Measurements from ENCODE around the gene CD8B2.
"Not testable (repeated sequence)": the region's sequence is repeated elsewhere in the genome, so short reads cannot be mapped to it uniquely, and the experiment has no call there.

Gene CD8B2

GRCh38 chr2:106513391-106513790 is 26.2 kb downstream of the CD8B2 start:
- ATAC-seq = not testable (repeated sequence)

DNA sequence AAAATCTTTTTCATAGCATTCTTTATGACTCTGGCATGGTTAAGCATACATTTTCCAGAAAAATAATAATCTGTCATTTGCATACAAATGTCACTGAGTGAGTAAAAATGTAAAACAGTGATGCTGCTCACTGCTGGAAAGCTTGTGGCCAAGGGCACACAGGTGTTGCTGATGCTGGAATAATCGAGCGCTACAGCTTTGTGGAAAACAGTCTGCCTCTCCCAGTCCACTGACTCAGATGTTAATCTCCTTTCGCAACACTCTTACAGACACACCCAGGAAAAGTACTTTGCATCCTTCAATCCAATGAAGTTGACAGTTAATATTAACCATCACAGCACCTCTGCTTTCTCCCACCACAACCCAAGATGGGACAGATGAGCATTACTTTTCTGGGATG is 27.7 kb downstream of the CD8B2 start:
- ATAC-seq = not testable (repeated sequence)

DNA sequence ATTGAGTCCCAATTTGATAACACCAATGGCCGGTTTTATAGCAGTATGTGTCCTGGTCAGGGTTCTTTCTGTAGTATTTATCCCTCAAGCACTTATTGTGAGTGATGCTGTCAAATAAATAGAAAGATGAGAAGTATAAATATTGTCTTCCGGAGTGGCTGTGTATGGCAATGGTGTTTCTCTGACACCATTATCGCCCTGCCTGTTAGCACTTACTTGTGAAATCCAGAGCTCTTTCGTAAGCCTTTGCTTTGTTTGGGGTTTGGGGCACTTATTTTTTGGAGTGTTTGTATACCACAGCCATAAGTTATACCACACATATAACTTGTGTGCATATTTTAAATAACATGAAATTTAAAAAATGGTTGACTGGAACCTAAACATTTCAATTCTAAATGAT is 29.3 kb downstream of the CD8B2 start:
- no peak for ATAC-seq

DNA sequence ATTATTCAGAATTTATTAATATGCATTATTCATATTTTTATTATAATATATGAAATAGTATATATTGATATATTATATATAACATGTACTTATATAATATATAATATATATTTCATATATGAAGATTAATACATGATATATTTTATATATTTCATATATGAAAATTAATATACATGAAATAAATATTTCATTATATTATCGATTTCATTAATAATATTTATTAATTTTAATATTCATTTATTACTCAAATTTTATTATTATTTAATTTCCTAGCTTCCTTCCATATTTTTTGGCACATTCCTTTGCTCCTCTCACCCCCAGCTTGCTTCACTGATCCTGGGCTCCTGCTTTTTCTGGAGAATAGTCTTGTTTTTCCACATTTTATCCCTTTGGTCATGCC is 29.7 kb downstream of the CD8B2 start:
- no peak for ATAC-seq

GRCh38 chr2:106517329-106517728 is 30.2 kb downstream of the CD8B2 start:
- no peak for ATAC-seq

DNA sequence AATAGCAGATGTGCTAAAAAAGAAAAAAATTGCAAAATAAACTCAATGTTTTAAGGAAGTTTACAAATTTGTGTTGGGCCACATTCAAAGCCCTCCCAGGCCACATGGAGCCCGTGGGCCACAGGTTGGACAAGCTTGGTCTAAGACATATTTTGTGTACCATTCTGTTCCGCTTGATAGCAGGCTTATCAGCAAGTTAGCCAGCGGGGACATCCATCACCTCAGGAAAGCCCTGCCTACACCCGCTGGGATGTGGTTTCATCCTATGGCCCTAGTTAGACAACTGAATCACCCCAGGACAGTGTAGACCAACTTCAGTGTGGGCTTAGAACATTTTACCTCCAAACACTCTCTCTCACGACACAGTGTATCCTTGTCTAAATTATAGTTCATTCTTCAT is 32.6 kb downstream of the CD8B2 start:
- no peak for ATAC-seq

DNA sequence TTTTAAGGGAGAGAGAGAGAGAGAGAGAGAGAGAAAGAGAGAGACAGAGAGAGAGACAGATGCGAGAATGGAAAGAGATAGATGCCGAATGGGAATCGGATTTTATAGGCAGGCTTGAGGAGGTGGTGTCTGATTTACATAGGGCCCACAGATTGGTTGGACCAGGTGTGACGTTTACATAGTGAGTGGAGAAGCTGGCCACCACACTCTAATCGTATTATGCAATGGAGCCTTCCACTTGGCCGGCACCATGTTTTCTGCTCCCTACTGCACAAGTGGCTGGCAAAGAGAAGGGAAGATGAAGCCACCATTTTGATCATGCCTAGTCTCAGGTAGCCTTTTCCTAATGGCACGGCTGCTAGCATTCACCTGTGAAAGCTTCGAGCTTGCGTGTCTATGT is 33.9 kb downstream of the CD8B2 start:
- ATAC-seq = no peak

DNA sequence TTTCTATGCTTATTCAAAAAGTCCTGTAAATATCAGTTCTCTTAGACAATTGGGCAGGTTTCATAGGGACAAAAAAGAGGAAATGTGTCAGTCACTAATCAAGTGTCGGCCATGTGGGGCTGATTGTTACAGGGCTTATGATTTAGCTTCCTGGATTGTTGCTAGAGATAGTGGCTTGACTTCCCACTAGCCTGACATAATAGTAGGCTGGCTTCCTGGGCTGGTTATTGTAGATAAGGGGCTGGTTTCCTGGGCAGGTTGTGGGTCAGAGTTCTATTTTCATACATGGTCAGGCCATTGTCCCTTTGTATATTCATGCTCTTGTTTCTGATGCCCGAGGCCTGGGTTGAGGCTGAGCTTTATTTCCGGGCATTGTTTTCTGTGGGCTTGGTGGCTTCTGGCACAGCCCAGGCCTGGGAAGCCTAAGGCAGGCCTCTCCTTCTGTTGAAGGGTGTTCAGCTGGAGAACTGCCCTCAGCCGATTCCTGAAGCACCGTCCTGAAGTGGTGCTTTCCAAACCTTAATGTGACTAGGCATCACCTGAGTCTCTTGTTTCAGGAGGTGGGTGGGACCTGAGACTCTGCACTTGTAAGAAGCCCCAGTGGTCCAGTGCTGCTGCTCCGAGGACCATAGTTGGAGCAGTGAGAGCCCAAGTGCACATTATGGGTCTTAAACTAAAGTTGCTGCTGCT is 37.0 kb downstream of the CD8B2 start:
- no peak for ATAC-seq

GRCh38 chr2:106530866-106531265 is 43.7 kb downstream of the CD8B2 start:
- ATAC-seq = no peak

DNA sequence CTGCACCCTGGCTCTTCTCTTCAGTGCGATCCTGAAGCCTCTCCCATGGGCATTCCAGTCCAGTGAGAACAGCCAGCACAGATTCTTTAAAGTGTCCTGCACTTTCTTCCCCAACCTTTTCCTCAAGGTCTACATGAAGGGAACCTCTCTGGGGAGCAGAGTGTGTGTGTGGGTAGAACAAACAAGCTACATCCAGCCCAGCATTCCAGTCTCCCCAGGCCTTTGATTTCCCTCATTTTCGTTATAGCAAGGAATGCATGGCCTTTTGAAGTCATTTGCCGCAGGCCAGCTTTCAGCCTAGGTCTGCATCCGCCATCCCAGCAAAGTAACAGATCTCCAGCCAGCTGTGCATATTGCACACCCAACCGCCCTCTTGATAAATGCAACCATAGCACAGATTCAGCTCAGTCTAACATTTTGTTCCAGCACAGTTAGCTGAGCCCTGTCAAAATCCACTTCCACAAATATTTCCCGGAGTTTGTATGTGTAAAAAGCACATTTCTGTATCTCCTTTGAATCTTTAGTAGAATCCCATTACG is 44.6 kb downstream of the CD8B2 start:
- no peak for ATAC-seq

DNA sequence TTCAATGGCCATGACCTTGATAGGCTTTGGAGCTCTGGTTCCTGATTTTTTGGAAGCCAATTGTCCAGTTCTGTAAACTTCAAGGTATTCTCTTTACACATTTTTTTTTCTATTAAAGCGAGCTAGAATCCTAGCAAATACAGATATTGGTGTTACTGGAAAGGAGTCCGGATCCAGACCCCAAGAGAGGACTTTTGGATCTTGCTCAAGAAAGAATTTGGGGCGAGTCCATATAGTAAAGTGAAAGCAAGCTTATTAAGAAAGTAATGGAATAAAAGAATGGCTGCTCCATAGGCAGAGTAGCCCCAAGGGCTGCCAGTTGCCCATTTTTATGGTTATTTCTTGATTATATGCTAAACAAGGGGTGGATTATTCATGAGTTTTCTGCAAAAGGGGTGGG is 45.1 kb downstream of the CD8B2 start:
- no peak for ATAC-seq

DNA sequence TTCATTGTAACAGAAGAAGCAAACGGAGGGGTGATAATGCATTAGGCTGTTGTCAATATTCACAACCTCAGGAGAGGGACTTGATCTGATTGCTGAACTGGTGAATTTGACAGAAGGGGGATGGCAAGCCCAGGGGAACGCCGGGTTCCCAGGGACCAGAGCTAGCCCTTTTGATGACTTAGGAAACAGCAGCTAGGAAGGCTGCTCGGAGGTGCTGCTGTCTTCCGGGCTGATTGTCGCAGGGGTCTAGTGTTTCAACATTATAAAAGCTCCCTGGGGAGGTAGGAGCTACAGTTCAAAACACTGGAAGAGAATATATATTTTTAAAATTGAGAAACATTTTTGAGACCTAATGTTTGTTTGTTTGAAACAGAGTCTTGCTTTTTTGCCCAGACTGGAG is 47.3 kb downstream of the CD8B2 start:
- ATAC-seq = no peak

DNA sequence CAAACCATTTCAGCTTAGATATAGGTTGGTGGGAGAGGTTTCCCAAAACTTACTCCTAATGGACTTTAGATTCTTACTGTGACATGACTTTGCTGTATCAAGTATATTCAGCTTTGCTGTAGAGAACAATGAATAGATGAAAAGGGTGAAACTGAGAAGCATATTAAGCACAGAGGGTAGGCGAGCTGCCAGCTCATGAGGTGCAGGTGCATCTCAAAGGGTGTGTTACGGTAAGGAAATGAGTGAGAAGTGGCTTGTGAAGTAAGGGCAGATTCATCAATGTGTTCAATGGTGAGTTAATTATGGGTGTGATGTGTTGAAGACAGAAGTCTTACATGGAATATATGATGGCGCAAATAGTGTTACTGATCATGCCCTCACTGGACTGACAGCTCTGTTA is 49.3 kb downstream of the CD8B2 start:
- no peak for ATAC-seq

- no peak for ATAC-seq
These were observed 49.9 kb downstream of the CD8B2 start for GRCh38 chr2:106537047-106537446.

- ATAC-seq = no peak
These were observed 50.6 kb downstream of the CD8B2 start for GRCh38 chr2:106537791-106538191.

GRCh38 chr2:106540886-106541285 is 53.7 kb downstream of the CD8B2 start:
- no peak for ATAC-seq

DNA sequence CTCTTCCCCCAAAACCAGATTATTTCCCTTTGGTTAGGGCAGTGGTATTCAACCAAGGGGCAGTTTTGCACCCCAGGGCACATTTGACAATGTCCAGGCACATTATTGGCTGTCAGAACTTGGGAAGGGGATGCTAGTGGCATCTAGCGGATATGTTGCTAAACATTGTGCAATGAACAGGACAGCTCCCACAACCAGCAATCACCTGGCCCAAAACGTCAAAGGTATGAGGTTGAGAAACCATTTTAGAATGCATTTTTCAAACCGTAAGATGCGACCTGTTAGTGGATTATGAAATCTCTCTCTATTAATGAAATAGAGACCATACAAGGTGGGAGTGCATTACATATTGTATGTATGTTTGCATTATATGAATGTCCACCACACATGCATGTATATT is 54.2 kb downstream of the CD8B2 start:
- no peak for ATAC-seq

- peak; percentile 81 to 87 for ATAC-seq
These were observed 55.7 kb downstream of the CD8B2 start for GRCh38 chr2:106542746-106543359.

DNA sequence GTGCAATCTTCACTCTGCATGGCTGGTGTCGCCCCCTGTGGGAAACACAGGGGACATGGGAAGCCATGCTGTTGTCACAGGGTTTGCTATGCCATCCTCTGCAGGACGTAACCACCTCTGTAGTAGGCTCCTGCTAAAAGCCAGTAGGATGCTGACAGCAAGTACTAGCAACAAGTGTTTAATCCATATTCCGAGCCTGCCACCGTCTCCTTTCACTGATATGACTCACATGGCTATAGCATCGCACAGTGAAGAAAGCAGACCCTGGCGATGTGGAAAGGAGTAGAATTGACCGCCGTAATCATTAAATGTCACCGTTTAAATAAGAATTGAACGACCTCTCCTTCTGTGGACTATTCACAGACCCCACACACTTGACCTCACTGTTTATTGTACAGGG is 57.8 kb downstream of the CD8B2 start:
- no peak for ATAC-seq

GRCh38 chr2:106546391-106546990 is 59.3 kb downstream of the CD8B2 start:
- ATAC-seq = no peak

DNA sequence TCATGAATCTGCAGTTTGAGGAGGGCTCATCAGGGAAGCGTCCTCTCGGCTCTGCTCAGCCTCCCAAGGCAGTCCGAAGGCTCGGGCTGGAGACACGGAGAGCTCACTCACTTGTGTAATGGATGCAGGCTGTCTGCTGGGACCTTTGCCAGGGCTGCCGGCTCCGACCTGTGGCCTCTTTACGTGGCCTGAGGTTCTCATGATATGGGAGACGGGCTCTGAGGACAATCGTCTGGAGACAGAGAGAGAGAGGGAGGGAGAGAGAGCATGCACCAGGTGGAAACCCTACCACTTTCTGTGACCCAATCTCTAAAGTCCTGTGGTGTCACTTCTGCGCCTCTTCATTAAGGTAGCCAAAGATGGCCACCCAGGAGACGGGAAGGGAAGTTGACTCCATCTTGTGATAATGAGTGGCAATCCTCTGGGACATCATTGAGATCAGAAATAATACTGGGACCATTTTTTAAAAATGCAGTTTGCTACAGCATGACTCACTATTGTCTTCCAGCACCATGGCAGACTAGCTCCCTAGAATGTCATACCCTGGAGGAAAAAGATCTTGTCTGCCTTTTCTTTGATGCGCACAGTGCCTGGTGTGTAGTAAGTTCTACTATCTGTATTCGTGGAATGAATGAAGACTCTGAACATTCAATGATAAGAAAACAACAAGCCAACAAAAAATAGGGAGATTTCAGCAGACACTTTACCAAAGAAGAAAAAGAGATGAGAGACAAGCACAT is 60.2 kb downstream of the CD8B2 start:
- ATAC-seq = no peak

GRCh38 chr2:106551417-106552130 is 64.4 kb downstream of the CD8B2 start:
- ATAC-seq = no peak

- ATAC-seq = no peak
These were observed 65.8 kb downstream of the CD8B2 start for GRCh38 chr2:106552921-106553320.

All from activated CD4-positive, CD25-positive, alpha-beta regulatory T cell treated with anti-CD3 and anti-CD28 coated beads, Interleukin-2, amount 50 U/mL, for 24 hours (primary cell).